GM18499 (cell line): Measurements from ENCODE around the gene KRTAP4-1.
"Not testable (repeated sequence)": the region's sequence is repeated elsewhere in the genome, so short reads cannot be mapped to it uniquely, and the experiment has no call there.

Experiments used
- ATAC-seq: cut with Tn5 transposase; IDR thresholded peaks from one replicate; pipeline ENCODE4 v1.9.1; 2021; ENCODE audit warnings: moderate number of reproducible peaks; ENCODE audit not compliant: insufficient read depth, unreplicated experiment

Gene KRTAP4-1

DNA sequence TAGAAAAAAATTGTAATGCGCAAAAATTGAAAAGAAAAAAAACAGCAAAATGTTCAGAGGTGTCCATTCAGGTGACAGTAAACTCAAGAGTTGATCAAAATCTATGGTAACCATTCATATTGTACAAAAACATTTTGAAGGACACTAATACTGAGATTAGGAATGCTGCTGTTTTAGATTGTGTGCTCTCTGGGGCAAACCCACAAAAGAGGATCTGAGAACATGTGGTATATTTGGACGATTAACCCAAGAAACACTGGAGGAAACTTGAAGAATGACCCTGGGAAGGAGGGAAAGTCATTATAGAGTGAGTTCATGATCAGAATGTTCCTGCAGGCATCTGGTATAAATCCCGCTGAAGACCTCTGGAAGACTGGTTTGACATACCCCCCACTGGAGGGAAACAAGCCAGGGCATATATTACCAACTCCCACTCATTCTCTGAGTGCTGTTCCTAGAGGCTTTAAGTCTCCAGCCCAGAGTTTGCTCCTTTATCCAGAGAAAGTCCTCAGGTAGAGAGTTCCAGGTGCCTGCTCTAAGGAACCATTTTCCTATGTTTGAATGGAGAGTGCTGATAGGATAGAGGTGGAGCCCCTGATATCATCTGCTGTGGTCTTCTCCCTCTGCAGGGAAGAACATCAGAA lies 7.8 kb downstream of the KRTAP4-1 start:
- no peak for ATAC-seq

DNA sequence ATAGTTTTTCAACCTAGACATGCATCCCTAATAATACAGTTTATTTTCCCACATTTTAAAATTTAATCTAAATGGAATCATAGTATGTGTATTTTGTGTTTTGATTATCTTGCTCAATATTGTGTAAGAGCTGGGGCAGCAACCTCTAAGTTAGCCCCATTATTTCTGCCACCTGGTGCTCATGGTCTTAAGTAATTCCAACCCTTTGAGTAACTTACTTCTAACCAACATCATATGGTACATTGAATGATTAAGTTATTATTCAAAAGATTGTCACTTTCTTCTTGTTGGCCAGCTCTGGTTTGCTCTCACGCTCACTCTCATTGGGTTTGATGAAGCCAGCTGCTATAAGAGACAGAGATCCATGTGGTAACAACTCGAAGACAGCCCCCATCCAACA lies 12.8 kb downstream of the KRTAP4-1 start:
- ATAC-seq = no peak

GRCh38 chr17:41168121-41168520 lies 16.6 kb downstream of the KRTAP4-1 start, which contains the start of gene KRTAP4-3:
TSS of gene KRTAP4-3 (minus strand) at chr17:41168221. CDS start at chr17:41168172, 49 bp downstream.
- ATAC-seq = no peak

GRCh38 chr17:41167561-41167960 lies 17.1 kb downstream of the KRTAP4-1 start:
- ATAC-seq = no peak

DNA sequence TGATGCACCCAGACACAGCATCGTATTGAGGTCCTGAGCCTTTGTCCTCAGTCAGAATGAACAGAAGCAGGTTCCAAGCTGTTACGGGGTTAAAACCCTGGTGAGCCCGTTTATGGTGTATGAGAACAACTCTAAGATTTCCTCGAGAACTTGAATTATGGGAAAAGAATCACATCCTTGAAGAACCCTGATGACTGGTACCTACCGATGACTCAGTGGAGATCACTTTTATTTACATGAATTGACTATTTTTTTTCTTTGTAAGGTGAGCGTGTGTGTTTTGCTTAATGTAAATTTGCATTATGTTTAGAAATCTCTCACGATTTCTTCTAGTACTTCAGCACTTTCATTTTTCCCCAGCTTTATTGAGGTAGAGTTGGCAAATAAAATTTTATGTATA lies 20.9 kb downstream of the KRTAP4-1 start:
- ATAC-seq = no peak

GRCh38 chr17:41160648-41161047 lies 24.1 kb downstream of the KRTAP4-1 start, which contains the start of gene KRTAP4-4:
TSS of gene KRTAP4-4 (minus strand) at chr17:41160748. CDS start at chr17:41160691, 57 bp downstream.
- ATAC-seq = no peak

GRCh38 chr17:41160190-41160589 lies 24.5 kb downstream of the KRTAP4-1 start:
- not testable (repeated sequence) for ATAC-seq

GRCh38 chr17:41153856-41154255 lies 30.9 kb downstream of the KRTAP4-1 start:
- ATAC-seq = no peak

- no peak for ATAC-seq
Observed at GRCh38 chr17:41151525-41151924, 33.2 kb downstream of the KRTAP4-1 start.

GRCh38 chr17:41150026-41150425 lies 34.7 kb downstream of the KRTAP4-1 start:
- ATAC-seq = no peak

GRCh38 chr17:41149652-41149985 lies 35.1 kb downstream of the KRTAP4-1 start, which contains the start of gene KRTAP4-5:
TSS of gene KRTAP4-5 (minus strand) at chr17:41149825. CDS start at chr17:41149767, 58 bp downstream.
- ATAC-seq = no peak

GRCh38 chr17:41148971-41149651 lies 35.6 kb downstream of the KRTAP4-1 start:
- not testable (repeated sequence) for ATAC-seq

GRCh38 chr17:41147531-41148204 lies 37.0 kb downstream of the KRTAP4-1 start:
- ATAC-seq = no peak

- ATAC-seq = no peak
Observed at GRCh38 chr17:41145261-41145660, 39.5 kb downstream of the KRTAP4-1 start.

DNA sequence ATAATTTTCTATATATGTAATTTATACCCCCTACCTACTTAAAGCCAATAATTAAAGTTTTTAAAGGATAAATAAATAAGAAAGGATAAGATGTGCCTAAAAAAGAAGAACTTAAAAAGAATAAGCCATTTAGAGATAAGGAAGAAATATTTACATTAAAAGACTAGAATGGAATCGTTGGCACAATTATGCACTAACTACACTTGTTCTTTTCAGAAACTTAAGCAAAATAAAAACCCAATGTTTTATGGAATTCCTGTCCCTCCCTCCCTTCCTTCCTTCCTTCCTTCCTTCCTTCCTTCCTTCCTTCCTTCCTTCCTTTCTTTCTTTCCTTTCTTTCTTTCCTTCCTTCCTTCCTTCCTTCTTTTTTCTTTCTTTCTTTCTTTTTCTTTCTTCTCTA lies 39.9 kb downstream of the KRTAP4-1 start:
- ATAC-seq = no peak

- ATAC-seq = no peak
Observed at GRCh38 chr17:41141361-41141760, 43.4 kb downstream of the KRTAP4-1 start.

DNA sequence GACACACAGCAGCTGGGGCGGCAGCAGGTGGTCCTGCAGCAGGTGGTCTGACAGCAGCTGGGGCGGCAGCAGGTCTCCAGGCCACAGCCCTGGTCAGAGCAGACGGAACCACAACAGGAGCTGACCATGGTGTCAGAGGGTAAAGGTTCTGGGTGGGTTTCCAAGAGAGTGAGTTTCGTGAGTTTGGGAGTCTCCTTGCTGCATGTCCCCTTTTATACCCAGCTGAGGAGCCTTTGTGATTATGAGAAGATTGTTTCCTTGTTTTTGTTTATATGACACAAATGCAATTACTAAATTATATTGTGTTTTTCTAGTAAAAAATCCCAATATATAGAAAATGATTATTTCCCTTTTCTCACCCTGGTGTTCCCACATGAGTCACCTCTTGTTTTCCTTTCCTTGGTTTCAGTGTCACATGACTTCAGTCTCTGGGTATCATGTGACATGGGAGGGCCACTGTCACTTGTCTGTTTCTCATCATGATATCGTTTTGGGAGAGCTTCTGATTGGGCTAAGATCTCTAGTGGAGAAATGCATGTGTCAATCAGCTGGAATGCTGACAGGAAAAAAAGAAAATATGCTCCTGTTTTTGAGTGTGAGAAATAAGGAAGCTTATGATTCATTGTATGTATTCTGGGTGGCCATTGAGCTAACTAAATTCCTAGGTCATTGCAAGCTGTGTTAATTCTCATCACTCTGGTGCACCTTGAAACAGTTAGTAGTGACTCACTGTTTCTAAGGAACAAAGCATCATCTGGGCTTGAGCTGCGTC lies 44.2 kb downstream of the KRTAP4-1 start, which contains the start of gene KRTAP4-6:
Gene KRTAP4-6 (minus strand): TSS at position 185 of the 772 bp plus-strand sequence. CDS start 57 bp downstream, at position 128.
- no peak for ATAC-seq

GRCh38 chr17:41139865-41140264 lies 44.8 kb downstream of the KRTAP4-1 start:
- not testable (repeated sequence) for ATAC-seq
